DMS153 treated with DMSO at 0.1 percent for 48 hours (cell line): ENCODE measurements around the gene INPP5A.

ENCODE experiments used
- DNase-seq: peaks from one replicate; lab custom pipeline; 2025; ENCODE audit not compliant: unreplicated experiment; lab: John Stamatoyannopoulos, UW

Gene INPP5A

GRCh38 chr10:132610071-132610701 lies 72.6 kb downstream of the INPP5A start:
- DNase-seq = no peak

DNA sequence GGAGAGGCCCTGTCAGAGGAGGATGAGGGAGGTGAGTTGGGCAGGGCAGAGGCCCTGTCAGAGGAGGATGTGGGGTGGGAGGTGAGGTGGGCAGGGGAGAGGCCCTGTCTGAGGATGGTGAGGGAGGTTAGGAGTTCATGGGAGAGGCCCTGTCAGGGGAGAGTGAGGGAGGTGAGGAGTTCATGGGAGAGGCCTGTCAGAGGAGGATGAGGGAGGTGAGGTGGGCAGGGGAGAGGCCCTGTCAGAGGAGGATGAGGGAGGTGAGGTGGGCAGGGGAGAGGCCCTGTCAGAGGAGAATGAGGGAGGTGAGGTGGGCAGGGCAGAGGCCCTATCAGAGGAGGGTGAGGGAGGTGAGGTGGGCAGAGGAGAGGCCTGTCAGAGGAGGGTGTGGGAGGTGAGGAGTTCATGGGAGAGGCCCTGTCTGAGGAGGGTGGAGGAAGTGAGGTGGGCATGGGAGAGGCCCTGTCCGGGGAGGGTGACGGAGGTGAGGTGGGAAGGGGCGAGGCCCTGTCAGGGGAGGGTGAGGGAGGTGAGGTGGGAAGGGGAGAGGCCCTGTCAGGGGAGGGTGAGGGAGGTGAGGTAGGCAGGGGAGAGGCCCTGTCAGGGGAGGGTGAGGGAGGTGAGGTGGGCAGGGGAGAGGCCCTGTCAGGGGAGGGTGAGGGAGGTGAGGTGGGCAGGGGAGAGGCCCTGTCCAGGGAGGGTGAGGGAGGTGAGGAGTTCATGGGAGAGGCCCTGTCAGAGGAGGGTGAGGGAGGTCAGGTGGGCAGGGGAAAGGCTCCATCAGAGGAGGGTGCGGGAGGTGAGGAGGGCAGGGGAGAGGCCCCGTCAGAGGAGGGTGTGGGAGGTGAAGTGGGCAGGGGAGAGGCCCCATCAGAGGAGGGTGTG lies 73.7 kb downstream of the INPP5A start:
- no peak for DNase-seq

GRCh38 chr10:132611986-132612385 lies 74.4 kb downstream of the INPP5A start:
- DNase-seq = no peak

GRCh38 chr10:132612571-132613504 lies 75.3 kb downstream of the INPP5A start:
- no peak for DNase-seq

DNA sequence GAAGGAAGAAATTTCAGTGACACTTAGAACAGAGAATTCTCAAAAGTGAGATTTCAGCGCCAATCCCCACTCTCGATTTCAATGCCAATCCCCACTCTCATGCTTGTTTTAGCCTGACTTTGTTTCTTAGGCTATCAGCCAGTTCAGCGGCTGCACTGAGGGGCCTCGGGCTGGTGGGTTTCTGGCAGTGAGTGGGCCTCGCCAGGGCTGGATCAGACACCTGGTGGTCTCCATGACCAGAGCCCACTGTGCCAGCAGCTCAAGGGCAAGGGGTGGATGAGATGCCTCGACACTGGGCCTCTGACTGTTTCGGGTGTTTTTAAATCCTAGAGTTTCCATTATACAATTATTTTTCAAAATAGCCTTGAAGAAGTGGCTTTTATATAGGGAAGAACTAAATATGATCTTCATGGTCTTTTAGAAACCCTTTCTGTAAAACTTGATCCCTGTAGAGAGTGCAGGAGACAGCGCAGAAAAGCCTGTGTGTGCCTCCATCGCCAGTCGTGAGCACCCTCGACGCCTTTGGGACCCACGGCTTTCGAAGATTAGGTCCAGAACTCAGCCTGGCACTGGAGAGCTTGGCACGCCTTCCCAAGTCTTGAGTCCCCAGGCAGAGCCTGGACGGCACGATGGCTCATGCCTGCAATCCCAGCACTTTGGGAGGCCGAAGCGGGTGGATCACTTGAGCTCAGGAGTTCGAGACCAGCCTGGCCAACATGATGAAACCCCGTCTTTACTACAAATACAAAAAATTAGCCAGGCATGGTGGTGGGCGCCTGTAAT lies 76.2 kb downstream of the INPP5A start:
- DNase-seq = no peak

DNA sequence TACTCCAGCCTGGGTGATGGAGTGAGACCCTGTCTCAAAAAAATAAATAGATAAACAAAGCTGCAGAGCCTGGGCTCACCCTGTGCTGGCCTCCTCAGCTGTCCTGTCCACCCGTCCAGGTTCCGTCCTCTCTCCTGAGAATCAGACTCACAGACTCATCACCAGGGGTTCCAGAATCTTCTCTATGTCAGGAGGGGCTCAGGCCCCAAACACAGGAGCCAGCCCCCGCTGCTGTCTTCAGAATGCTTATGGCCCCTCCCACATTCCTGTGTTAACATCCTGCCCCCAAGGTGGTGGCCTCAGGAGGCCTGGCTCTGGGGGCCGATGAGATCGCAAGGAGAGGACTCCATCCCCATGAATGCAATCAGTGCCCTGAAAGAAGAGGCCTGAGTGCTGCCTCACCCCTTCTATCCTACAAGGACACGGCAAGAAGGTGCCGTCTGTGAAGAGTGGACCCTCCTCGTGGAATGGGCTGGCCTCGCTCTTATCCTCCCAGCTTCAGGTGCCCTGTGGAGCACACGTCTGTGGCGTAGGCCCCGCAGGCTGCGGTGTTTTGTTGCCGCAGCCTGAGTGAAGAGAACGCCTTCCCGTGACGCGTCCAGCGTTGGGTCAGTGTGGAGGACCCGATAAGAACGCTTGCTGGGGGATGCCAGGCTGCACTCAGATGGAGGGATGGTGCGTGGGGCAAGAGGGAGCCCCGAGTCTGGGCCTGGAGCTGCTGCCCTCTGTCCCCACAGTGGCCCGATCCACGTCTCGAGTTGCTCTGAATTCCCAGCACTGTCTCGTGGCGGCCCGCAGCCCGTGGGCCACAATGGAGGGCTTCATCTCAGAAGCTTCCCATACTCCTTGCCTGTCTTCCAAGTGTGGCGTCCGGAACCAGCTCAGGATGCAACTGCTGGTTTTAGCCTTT lies 77.1 kb downstream of the INPP5A start:
- DNase-seq = no peak

DNA sequence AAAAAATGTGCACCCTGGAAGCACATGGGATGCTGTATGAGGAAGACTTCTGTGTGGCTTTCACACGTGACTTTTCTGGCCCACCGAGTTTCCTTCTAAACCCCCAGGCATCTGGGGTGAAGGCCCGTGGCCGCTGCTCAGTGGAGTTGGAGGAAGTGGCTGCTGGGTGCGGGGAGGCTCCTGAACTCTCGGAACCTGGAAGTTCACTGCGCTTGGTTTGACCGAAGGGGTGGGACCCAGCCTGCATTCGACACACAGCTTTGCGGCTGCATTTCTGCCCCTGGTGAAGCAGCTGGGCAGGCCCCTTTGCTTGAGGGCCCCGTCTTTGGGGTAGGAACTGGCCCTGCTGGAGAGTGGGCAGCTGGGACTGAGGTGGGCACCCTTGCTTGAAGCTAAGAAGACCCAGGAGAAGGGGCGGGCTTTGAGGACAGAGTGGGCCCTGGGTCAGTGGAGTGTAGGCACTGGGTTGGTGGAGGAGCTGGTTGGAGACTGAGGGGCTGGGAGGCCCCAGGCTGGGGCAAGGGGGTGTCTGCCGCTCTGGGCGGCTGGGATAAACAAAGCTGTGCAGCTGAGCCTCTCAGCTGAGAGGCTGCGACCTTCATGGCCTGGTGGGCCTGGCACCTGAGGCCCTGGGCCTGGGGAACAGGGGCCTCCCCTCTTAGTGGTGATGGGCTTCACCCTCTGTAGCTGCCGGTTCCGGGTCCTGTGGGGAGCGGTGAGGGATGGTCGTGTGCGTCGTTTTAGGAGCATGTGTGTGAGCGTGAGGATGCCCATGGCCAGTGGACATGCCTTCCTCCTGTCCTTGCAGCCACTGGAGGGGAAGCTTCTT lies 78.0 kb downstream of the INPP5A start:
- no peak for DNase-seq

DNA sequence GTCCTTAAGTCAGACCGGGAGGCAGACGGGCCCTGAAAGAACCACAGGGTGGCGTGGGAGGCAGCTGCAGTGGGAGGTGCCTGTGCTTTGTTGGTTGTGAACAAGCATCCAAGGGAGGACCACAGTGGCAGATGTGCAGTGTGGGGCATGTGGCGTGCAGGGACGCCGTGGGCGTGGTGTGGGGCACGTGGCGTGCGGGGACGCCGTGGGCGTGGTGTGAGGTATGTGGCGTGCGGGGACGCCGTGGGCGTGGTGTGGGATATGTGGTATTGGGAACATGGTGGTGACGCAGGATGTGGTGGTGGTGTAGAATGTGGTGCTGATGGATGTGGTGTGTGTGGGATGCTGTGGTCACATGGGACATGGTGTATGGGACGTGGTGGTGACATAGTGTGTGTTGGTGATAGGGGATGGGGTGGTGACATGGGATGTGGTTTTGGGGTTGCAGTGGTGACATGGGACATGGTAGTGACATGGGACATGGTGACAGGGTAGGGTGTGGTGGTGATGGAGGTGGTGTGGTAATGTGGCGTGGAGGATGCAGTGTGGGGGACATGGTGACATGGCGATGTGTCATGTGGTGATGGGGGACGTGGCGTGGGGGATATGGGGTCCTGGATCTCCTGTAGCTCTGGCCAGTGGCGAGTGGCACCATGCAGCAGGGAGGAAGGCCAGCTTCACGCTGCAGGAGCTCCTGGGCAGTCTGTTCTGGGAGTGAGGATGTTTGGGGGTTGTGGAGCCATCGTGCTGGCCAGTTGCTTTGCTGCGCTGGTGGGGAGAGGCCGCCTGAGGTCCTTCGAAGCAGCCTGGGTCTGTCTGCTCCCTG lies 78.8 kb downstream of the INPP5A start:
- DNase-seq = no peak

DNA sequence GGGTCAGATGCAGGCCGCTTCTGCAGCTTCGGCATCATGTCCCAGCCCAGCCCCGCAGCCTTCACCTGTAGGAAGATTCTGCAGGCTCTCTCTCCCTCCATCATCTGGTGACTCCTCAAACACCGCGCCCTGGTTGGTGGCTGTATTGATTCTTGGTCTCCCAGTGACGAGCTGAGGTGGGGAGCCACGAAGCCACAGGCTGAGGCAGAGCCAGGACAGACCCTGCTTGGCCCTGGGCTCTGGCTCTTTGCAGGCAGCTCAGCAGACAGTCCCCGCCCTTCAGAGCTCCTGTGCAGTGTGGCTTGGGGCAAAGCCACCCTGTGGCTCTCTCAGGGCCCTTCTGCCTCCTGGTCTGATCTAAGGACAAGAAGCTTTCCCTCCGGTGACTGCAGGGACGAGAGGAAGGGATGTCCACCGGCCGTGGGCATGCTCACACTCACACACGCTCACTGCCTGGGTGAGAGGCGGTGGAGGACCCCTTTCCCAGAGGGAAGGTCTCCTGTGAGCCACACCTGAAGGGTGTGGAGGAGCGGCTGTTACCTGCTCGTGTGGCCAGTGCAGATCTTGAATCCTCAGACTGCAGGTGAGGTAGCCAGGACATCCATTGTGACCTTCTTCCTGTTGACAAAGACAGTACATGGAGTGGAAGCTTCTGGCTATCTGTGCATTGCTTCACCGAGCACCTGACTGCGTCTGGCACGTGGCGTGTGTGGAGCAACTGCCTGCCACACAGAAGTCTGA lies 79.6 kb downstream of the INPP5A start:
- no peak for DNase-seq

GRCh38 chr10:132617737-132618052 lies 80.1 kb downstream of the INPP5A start:
- no peak for DNase-seq

- DNase-seq = no peak
Observed at GRCh38 chr10:132618158-132618919, 80.8 kb downstream of the INPP5A start.

DNA sequence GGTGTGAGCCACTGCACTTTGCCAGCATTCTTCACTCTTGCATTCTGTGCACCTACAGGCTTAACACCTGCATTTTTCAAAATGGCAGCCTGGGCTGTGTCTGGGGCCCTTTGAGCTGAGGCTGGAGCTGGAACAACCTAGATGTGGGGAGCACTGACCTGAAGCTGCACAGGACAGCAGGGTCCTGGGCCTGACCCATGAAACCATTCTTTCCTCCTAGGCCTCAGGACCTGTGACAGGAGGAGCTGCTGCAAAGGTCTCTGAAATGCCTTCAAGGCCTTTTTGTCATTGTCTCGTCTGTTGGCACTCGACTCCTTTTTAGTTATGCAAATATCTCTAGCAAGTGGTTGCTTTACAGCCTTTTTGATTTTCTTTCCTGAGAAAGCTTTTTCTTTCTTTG lies 82.3 kb downstream of the INPP5A start:
- no peak for DNase-seq

DNA sequence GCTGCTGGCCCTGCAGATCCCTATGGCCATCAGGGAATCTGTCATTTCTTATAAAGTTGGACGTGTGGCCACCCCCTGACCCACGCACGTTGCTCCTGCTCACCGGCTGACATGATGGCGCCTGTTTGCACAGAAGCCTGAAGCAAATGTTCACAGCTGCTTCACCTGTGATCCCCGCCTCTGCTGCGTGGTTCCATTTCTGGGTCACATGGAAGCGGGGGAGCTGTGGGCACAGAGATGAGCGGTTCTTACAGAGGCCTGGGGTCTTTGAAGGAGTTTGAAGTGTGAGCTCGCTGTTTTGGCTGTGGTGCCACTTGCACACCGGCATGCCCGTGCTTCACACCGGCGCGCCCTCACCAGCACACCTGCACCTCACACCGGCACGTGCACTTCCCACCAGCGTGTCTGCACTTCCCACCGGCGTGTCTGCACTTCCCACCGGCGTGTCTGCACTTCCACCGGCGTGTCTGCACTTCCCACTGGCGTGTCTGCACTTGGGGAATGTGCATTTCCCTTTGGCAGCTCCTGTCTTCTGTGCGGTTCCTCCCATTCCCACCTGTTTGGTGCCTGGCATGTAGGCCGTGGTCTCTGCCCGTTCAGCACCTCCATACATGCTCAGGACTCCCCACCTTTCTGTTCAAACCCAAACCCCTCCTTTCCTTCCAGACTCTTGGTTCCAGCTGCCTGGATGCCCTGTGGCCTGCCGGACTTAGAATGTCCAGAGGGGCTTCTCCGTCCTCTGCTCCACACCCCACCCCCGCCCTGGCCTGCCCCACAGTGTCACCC lies 86.7 kb downstream of the INPP5A start:
- DNase-seq = no peak

- no peak for DNase-seq
Observed at GRCh38 chr10:132624847-132625471, 87.4 kb downstream of the INPP5A start.

- no peak for DNase-seq
Observed at GRCh38 chr10:132626019-132626760, 88.6 kb downstream of the INPP5A start.
